Measurements from ENCODE around the gene PARVB.

DNA sequence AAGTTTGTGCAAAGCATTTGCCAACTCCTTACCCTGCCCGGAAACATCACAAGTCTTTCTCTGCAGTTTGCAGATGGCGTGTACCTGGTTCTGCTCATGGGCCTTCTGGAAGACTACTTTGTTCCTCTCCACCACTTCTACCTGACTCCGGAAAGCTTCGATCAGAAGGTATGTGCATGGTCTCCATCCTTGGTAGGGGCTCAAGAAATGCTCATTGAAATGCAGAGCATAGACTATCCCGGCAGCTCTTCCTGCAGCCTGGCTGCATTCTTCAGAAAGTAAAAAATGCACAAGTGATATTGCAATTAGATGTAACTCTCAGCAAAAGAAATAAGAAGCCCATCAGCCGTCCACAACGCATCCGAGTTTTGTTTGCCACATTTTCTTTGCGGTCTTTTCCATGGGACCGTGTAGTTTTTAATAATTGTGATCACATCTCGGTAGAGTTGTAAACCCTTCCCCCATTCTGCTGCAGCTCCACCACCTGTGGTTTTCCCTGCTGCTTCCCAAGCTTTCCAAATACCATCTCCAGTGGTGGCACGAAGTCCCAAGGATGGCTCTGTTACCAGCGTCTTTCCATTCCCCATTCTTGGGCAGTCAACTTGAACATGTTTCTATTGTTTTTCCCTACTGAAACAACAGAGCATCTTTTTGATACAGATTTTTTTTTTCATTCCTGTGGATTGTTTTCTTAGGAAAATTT is 134.0 kb downstream of the PARVB start:
- TF ChIP-seq, protein P1, sequence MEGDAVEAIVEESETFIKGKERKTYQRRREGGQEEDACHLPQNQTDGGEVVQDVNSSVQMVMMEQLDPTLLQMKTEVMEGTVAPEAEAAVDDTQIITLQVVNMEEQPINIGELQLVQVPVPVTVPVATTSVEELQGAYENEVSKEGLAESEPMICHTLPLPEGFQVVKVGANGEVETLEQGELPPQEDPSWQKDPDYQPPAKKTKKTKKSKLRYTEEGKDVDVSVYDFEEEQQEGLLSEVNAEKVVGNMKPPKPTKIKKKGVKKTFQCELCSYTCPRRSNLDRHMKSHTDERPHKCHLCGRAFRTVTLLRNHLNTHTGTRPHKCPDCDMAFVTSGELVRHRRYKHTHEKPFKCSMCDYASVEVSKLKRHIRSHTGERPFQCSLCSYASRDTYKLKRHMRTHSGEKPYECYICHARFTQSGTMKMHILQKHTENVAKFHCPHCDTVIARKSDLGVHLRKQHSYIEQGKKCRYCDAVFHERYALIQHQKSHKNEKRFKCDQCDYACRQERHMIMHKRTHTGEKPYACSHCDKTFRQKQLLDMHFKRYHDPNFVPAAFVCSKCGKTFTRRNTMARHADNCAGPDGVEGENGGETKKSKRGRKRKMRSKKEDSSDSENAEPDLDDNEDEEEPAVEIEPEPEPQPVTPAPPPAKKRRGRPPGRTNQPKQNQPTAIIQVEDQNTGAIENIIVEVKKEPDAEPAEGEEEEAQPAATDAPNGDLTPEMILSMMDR (IDR thresholded peaks at IDR 0.05 in 4 of 5, conservative IDR thresholded peaks at IDR 0.05 in 1 of 5), result no peak
- no peak for TF ChIP-seq POLR2A (IDR thresholded peaks at IDR 0.05)

Measured in gastrocnemius medialis (tissue), 4 donors.